ENCODE measurements around the gene IL32.

The IL32 gene

DNA sequence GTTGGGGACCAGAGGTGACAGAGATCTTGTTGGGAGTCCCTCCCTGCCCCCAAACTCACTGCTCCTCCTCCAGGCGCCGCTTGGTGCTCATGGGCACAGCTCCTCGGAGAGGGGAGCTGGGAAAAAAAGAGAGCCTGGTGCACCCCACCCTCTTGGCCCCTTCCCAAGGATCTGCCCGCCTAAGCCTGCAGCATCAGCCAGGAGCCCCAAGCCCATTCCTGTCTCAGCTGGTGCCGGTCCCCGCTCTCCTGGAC lies 42.1 kb upstream of the IL32 start (continued):
- TF ChIP-seq, protein P1, sequence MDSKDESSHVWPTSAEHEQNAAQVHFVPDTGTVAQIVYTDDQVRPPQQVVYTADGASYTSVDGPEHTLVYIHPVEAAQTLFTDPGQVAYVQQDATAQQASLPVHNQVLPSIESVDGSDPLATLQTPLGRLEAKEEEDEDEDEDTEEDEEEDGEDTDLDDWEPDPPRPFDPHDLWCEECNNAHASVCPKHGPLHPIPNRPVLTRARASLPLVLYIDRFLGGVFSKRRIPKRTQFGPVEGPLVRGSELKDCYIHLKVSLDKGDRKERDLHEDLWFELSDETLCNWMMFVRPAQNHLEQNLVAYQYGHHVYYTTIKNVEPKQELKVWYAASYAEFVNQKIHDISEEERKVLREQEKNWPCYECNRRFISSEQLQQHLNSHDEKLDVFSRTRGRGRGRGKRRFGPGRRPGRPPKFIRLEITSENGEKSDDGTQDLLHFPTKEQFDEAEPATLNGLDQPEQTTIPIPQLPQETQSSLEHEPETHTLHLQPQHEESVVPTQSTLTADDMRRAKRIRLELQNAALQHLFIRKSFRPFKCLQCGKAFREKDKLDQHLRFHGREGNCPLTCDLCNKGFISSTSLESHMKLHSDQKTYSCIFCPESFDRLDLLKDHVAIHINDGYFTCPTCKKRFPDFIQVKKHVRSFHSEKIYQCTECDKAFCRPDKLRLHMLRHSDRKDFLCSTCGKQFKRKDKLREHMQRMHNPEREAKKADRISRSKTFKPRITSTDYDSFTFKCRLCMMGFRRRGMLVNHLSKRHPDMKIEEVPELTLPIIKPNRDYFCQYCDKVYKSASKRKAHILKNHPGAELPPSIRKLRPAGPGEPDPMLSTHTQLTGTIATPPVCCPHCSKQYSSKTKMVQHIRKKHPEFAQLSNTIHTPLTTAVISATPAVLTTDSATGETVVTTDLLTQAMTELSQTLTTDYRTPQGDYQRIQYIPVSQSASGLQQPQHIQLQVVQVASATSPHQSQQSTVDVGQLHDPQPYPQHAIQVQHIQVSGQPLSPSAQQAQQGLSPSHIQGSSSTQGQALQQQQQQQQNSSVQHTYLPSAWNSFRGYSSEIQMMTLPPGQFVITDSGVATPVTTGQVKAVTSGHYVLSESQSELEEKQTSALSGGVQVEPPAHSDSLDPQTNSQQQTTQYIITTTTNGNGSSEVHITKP (tag by site-specific recombination; IDR thresholded peaks at IDR 0.05), result peak; percentile 60
- TF ChIP-seq, protein P2, sequence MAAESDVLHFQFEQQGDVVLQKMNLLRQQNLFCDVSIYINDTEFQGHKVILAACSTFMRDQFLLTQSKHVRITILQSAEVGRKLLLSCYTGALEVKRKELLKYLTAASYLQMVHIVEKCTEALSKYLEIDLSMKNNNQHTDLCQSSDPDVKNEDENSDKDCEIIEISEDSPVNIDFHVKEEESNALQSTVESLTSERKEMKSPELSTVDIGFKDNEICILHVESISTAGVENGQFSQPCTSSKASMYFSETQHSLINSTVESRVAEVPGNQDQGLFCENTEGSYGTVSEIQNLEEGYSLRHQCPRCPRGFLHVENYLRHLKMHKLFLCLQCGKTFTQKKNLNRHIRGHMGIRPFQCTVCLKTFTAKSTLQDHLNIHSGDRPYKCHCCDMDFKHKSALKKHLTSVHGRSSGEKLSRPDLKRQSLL (tag by site-specific recombination; IDR thresholded peaks at IDR 0.05), result peak; percentile 52; the same call in 1 of the 2 replicates
- TF ChIP-seq ZXDB (tag by site-specific recombination; IDR thresholded peaks at IDR 0.05) (0 out of 2 replicates have a peak, but pooled peaks have one; percentile 0), YY2 (tag by site-specific recombination; IDR thresholded peaks at IDR 0.05) (no peak)

GRCh38 chr16:3023669-3024478 lies 41.6 kb upstream of the IL32 start, which contains the start of the genes HCFC1R1 and THOC6:
Gene HCFC1R1, minus strand, starts transcription at chr16:3023942. Its CDS starts 1 bp downstream, at chr16:3023941.
Gene THOC6, plus strand, starts transcription at chr16:3024035. Its CDS starts 292 bp downstream, at chr16:3024327.
- ChIA-PET POLR2A (interaction anchor here (0.5 to 11.9 kb wide), 11 partner anchors 9 to 489 kb away, joined by 3 to 247 read pairs (median 4); partner anchors contain the start of gene PKMYT1), CTCF (interaction anchor here (0.6 to 4.1 kb wide), 7 partner anchors 7 to 1921 kb away, joined by 3 to 41 read pairs (median 3); no protein-coding TSS in a partner anchor)
- Histone ChIP-seq H3K9me3 (ENCODE audit: control insufficient read depth, insufficient read depth, low read depth, low read length) (no peaks in the 10 kb centered on the region), H3K4me3 (ENCODE audit: low read depth, low read length) (peak within 1 kb of the TSS; percentile 72), H3K27ac (ENCODE audit: extremely low read depth, low read depth, low read length) (peak within 1 kb of the TSS; percentile 85), H3K36me3 (ENCODE audit: control insufficient read depth in 2 of 2, insufficient read depth in 1 of 2, low read length in 2 of 2) (peaks cover 0 to 22% of the 10 kb centered on the region in 2 experiments; a peak in 1 of 3 replicates), H3K4me1 (ENCODE audit: control insufficient read depth, insufficient read depth, low read length) (peaks cover 27% of the 10 kb centered on the region)
- no peak for TF ChIP-seq ZNF626 (tag by site-specific recombination; IDR thresholded peaks at IDR 0.05)
- TF ChIP-seq, protein P3, sequence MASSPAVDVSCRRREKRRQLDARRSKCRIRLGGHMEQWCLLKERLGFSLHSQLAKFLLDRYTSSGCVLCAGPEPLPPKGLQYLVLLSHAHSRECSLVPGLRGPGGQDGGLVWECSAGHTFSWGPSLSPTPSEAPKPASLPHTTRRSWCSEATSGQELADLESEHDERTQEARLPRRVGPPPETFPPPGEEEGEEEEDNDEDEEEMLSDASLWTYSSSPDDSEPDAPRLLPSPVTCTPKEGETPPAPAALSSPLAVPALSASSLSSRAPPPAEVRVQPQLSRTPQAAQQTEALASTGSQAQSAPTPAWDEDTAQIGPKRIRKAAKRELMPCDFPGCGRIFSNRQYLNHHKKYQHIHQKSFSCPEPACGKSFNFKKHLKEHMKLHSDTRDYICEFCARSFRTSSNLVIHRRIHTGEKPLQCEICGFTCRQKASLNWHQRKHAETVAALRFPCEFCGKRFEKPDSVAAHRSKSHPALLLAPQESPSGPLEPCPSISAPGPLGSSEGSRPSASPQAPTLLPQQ (tag by site-specific recombination; IDR thresholded peaks at IDR 0.05), result peak; percentile 94
- TF ChIP-seq ZNF221 (tag by site-specific recombination; IDR thresholded peaks at IDR 0.05; ENCODE audit: borderline replicate concordance), result no peak
- no peak for TF ChIP-seq ZNF404 (tag by site-specific recombination; IDR thresholded peaks at IDR 0.05)
- no peak for TF ChIP-seq ZNF529 (tag by site-specific recombination; IDR thresholded peaks at IDR 0.05; ENCODE audit: insufficient replicate concordance)
- TF ChIP-seq ZFP37 (tag by site-specific recombination; IDR thresholded peaks at IDR 0.05), result peak; percentile 78; the same call in 1 of the 2 replicates
- no peak for TF ChIP-seq ZNF624 (tag by site-specific recombination; IDR thresholded peaks at IDR 0.05)
- TF ChIP-seq ZNF37A (tag by site-specific recombination; IDR thresholded peaks at IDR 0.05), result no peak
- TF ChIP-seq ZNF660 (tag by site-specific recombination; IDR thresholded peaks at IDR 0.05), result 0 out of 2 replicates have a peak, but pooled peaks have one; percentile 71
- no peak for TF ChIP-seq ZNF169 (tag by site-specific recombination; IDR thresholded peaks at IDR 0.05)
- peak; percentile 69 for TF ChIP-seq SP2 (tag by site-specific recombination; IDR thresholded peaks at IDR 0.05)
- TF ChIP-seq ZNF350 (tag by site-specific recombination; IDR thresholded peaks at IDR 0.05), result no peak
- TF ChIP-seq ZNF174 (tag by site-specific recombination; IDR thresholded peaks at IDR 0.05), result no peak
- peak; percentile 65 for TF ChIP-seq HIC1 (tag by site-specific recombination; IDR thresholded peaks at IDR 0.05)
- TF ChIP-seq ZFHX2 (tag by site-specific recombination; conservative IDR thresholded peaks at IDR 0.05), result peak; percentile 31; the same call in 1 of the 2 replicates
- no peak for TF ChIP-seq ZNF544 (tag by site-specific recombination; IDR thresholded peaks at IDR 0.05)
- no peak; the same call in 1 of the 2 replicates for TF ChIP-seq CTCF (tag by site-specific recombination; IDR thresholded peaks at IDR 0.05)
- TF ChIP-seq OVOL3 (tag by site-specific recombination; IDR thresholded peaks at IDR 0.05), result peak; percentile 49; the same call in 1 of the 2 replicates
- TF ChIP-seq ZNF140 (tag by site-specific recombination; IDR thresholded peaks at IDR 0.05), result no peak
- no peak for TF ChIP-seq ZNF621 (tag by site-specific recombination; IDR thresholded peaks at IDR 0.05)

All from HEK293 (cell line).